HG03103 (cell line): Measurements from ENCODE around the gene EDDM3A.
"Not testable (repeated sequence)": the region's sequence is repeated elsewhere in the genome, so short reads cannot be mapped to it uniquely, and the experiment has no call there.

Experiments
- ATAC-seq: cut with Tn5 transposase; IDR thresholded peaks from one replicate; pipeline ENCODE4 v1.9.1; 2021; ENCODE audit warnings: low read depth; ENCODE audit not compliant: unreplicated experiment

EDDM3A gene

DNA sequence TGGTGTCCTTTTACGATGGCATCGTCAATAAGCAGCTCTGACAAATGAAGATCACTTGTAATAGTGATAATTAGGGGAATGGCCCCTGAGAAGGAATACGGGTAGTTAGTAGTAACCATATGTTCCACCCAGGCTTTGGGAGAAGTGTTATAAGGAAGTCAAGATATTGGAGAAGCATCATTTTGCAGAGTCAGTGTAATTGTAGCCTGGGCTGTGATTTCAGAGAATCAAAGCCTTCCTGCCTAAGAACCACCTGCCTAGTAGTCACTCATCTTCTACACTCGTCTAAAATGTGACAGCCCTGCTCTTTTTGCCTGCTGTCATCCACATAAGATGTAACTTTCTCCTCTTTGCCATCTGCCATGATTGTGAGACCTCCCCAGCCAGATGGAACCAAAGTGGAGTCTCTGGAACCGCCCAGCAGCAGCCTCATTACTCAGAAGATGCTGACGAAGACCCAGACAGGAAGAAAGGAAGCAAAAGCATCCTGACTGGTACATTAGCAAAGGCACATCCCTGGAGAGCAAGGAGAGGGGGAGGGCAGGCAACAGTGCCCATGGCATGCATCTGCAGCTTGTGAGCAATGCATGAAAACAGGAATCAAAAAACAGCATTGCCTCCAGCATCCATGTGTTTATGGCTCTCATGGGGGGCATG is 12.6 kb upstream of the EDDM3A start:
- no peak for ATAC-seq

DNA sequence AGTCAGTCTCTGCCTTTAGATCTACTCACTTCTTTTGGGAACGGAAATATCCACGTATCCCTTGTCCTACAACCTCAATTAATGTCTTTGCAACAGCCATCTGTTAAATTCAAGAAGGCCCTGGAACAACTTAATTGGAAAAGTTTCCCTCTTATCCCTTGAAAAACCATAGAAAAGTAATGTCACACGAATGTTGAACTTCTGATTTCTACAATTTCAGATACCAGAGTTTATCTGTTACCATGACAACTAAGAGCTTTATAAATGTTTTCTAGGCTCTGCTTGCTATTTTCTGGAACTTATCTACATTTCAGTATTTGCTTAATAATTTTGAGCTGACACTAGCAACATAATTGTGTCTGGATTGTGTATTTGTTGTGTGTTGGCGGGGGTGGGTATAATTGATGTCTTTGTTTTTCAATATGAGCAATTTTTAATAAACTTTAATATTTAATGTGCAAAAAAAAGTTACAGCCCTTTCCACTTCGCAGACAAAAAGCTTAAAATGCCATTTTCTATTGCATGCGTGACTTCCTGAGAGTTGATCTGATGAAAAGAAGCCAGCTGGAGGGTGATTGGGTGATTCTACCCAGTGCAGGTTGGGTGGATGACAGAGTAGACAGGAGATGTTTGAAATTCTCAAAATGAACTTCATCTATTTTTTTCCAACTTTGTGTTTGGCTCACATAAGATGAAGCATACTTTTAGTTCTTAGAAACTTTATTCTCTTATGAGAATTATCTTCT is 11.8 kb upstream of the EDDM3A start:
- no peak for ATAC-seq

DNA sequence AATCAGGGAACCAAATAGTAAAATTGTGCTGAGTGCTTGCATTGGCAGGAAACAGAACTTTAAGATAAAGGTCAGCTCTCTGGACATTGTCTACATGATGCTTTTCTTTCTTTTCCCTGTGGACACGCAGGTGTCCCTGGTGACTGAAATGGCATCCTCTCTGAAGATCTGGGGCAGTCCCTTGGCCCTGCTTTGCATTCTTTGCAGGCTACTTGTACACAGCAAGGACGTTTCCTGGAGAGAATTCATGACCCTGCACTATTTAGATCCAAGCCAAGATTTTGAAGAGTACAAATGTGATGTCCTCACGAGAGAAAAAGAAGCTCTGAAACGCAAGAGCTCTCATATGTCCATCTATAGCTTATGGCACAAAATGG is 11.3 kb upstream of the EDDM3A start:
- no peak for ATAC-seq

DNA sequence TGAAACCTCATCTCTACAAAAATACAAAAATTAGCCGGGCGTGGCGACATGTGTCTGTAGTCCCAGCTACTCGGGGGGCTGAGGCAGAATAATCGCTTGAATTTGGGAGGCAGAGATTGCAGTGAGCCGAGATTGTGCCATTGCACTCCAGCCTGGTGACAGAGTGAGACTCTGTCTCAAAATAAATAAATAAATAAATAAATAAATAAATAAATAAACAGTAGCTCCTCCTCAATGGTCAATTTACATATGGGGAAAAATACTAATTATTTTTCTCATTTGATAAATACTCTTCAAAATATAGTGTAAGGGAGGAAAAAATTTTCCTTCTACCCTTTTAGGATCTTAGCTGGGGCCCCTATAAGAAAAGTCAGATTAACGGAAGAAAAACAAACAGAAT is 7.4 kb upstream of the EDDM3A start:
- not testable (repeated sequence) for ATAC-seq

DNA sequence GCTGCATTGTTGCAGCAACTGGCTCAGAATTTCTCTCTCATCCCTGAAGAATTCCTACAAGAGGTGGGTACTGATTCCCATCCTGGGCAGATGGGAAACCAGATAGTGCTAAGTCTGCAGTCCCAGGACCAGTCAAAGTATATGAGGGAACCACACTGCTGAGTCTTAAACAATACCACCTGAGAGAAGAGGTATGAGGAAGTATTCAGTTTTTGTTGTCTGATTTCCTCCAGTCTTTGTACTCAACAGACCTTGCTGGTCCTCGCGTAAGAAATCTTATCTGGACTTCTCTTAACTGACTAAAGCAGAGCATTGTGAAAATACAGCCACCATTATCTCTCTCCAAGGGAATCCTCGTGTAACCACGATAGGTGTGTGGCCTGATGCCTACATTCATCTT is 3.6 kb upstream of the EDDM3A start:
- no peak for ATAC-seq

DNA sequence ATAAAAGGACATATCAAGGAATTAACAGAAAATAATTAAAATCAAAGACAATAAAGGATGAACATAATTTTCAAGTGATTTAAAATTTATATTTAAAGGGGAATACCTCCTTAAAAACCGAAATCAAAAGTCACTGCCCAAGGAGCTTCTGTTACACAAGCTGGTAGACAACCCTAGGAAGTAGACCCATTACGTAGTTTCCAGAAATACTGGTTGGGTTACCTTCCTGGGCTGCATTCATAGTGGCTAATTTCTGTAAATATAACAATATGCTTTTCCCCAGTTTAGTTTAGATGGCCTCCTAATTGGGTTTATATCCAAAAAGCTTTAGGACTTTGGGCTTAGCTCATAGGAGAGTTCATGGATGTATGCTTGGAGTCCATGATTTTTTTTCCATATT is 2.1 kb upstream of the EDDM3A start:
- no peak for ATAC-seq

DNA sequence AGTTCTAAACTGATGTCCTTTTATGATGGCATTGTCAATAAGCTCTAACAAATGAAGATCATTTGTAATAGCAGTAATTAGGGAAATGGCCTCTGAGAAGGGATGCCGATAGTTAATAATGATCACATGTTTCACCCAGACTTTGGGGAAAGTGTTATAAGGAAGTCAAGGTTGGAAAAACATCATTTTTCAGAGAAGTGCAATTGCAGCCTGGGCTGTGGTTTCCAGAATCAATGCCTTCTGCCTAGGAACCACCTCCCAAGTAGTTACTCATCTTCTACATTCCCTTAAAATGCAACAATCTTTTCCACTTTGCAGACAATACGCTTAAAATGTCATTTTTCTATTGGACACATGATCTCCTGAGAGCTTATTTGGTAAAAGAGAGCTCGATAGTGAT is 879 bp downstream of the EDDM3A start:
- no peak for ATAC-seq

DNA sequence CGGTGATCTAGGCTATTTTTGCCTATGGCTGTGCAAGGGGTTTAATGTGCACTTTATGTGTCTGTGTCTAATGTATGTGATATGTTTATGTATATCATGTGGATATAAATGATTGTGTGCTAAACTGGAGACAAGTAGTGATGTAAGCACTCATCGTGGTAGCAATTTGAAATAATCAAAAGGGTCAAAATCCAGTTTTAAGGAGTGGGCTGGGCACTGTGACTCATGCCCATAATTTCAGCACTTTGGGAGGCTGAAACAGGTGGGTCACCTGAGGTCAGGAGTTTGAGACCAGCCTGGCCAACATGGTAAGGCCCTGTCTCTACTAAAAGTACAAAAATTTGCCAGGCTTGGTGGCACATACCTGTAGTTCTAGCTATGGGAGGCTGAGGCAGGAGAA is 2.8 kb downstream of the EDDM3A start:
- ATAC-seq, result no peak

DNA sequence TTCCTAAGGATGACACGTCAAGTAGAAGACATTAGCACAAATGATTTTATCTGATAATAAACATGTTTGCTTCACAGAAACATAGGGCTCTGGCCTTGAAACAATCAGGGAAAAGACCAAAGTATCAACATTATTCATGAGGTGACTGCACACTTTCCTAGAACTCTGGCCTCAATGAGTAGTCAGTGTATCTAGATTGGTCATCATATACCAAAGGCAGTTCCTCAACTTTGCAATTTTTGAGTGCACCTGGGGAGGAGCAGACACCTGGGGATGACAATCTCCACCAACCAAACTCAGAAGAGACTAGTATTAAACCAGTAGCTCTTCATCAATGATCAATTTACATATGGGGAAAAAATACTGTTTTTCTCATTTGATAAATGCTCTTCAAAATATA is 4.5 kb downstream of the EDDM3A start:
- ATAC-seq, result no peak

DNA sequence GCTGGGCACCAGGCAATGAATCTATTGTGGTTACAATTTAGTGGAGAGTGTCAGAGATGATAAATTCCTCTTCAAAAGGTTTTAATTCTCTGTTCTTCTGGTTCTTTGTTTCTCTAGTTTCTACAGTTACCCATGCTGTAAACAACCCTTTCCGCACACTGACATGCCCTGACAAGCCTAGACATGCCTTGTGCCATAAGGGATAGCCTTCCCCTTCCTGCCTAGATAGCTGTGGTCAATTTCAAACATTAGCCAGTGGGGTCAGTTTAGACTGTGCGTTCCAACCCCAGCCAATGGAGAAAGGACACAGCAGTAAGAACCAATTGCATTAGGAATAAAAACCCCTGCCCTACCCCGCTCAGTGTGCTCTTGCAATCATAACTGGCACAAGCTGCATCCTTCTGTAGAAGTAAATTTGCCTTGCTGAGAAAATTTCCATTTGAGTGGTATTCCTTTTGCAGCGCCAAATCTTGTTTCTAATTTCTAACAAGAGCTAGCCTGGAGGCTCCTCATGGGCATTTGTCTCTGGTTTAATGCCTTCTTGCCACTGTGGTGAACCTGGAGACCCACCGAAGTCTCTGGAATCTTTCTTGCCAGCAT is 6.4 kb downstream of the EDDM3A start:
- no peak for ATAC-seq

DNA sequence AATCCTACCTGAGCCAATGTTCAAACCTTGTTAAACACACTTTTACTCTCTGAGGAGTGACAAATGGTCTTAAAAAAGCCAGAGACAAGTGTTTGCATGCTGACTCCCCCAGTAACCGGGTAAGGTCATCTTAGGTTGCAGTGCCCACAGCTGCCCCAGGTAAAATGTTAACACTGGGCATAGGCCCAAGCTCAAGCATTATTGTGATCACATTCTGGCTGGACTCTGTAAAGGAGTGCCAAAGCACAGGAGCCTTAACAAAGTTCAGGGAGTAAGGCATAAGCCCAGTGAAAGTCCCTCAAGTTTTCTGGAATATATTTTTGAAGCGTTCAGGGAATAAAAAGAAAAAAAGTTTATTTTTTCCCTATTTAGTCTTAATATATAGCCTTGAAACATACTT is 8.6 kb downstream of the EDDM3A start:
- no peak for ATAC-seq

DNA sequence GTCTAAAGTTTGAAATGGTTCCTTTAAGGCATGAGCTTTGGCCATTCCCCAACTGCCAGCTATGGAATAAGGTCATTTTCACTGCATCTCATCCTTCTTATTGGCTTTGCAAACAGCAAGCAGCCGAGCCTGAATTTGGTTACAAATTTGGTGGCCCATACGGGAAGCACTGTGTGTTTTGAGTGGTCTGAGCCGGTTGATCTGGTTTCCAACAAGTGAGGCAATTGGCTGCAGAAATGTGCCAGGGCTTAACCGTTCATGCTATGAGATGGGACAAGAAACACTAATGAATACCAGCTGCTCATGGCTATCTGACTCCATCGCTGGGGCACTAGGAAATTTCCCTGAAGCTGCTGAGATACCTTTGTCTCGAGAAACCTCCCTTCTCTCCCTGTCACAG is 9.3 kb downstream of the EDDM3A start:
- ATAC-seq, result no peak

DNA sequence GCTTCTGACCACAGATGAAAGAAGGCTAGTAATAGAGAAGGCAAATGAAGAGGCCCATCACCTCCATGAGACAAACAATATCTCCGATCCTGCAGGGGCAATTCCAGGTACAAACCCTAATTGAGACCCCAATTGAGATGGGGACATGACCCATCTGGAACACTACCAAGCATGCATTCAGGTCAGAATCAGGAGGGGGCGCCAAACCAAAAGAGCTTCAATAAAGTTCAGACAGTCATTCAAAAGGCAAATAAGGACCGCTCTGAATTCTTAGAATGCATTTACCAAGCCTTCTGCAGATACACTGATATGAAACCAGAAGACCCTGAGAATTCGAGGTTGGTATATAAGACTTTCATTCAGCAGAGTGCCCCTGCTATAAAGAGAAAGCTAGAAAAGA is 12.3 kb downstream of the EDDM3A start:
- no peak for ATAC-seq

DNA sequence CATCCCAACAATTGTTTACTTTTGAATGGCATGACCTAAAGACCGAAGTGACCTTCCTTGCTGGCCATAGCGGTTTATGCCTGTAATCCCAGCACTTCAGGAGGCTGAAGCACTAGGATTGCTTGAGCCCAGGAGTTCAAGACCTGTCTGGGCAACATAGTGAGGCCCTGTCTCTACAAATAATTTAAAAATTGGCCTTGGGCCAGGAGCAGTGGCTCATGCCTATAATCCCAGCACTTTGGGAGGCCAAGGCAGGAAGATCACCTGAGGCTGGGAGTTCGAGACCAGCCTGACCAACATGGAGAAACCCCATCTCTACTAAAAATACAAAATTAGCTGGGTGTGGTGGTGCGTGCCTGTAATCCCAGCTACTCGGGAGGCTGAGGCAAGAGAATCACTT is 13.8 kb downstream of the EDDM3A start:
- not testable (repeated sequence) for ATAC-seq

DNA sequence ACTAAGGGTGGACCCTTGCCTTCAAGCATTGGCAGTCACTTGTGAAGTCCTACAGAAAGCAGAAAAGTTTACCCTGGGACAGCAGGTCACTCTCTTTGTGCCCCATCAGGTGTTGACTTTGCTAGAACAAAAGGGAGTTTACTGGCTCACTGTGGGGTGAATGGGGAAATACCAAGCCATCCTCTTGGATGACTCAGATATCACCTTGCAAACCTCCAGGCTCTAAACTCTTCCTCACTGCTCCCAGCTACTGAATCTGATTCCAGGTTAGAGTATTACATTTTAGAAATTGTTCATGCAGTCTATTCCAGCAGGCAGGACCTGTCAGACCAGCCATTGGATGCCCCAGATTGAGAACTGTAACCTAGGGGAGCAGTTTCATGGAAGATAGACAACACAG is 15.3 kb downstream of the EDDM3A start:
- no peak for ATAC-seq

DNA sequence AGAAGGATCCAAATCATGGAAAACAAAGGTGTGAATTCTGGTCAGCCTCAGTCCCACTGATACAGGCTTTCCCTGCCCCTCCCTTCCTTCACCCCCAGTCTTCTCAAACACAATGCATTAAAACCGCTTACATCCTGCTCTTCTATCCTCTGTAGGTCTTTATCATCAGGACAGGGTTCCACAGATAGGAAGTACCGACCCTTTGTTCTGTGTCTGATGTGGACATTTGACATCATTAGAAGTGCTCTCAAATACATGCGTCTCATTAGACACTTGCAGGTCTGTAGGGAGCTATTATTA is 22.9 kb downstream of the EDDM3A start:
- ATAC-seq, result no peak

DNA sequence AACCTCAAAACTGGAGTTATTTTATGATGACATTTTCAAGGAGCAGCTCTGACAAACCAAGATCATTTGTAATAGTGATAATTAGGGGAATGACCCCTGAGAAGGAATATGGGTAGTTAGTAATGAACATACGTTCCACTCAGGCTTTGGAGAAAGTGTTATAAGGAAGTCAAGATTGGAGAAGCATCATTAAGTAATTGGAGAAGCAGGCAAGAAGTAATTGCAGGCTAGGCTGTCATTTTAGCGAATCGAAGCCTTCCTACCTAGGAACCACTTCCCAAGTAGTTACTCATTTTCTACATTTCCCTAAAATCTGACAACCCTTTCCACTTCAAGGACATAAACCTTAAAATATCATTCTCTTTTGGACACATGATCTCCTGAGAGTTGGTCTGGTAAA is 23.7 kb downstream of the EDDM3A start:
- no peak for ATAC-seq

DNA sequence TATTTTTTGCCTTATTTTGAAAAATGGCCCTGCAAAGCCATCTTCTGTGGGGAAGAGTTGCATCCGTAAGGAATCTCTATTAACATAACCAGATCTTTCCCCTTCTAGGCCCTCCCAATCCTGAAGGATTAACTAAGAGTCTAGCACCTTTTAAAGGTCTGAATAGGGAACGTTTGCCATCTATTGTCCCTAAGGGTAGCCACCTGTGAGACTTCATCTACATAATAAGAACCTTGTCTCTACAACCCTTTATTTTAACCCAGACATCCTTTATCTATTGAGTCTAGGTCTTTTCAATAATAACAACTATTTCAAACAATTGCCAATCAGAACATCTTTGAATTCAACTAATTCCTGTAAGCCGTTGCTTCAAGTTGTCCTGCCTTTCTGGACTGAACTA is 27.0 kb downstream of the EDDM3A start:
- no peak for ATAC-seq

DNA sequence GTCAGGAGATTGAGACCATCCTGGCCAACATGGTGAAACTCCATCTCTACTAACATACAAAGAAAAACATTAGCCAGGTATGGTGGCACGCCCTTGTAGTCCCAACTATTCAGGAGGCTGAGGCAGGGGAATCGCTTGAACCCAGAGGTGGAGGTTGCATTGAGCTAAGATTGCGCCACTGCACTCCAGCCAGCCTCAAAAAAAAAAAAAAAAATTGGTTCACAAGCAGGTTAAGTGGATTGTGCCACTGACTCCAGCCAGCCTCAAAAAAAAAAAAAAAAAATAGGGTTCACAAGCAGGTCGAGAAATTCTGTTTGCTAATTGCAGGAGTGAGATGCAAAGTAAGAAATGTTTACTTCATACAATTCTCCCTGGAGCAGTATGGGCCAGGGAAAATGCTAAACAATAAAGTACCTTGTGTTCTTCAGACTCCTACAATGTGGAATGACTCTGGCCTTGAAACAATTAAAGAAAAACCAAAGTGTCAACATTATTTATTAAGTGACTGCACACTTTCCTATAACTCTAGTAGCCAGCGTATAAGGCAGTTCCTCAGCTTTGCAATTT is 28.7 kb downstream of the EDDM3A start:
- ATAC-seq, result no peak

DNA sequence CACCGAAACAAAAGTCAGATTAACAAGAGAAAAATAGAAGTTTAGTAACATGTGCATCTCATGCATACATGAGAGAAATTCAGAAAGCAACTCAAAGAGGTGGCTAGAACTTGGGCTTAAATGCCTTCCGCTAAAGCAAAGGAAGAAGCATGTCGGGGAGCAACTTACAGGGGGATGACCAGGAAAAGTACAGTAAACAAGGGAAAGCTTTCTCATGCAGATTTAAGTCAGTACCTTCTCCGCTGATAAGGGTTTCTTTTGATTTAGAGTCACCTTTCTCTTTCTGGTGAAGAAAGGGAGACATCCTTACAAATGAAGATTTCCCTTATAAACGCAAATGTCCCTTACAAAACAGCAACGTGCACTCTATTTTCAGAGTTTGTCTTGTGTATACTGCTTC is 29.4 kb downstream of the EDDM3A start:
- no peak for ATAC-seq

DNA sequence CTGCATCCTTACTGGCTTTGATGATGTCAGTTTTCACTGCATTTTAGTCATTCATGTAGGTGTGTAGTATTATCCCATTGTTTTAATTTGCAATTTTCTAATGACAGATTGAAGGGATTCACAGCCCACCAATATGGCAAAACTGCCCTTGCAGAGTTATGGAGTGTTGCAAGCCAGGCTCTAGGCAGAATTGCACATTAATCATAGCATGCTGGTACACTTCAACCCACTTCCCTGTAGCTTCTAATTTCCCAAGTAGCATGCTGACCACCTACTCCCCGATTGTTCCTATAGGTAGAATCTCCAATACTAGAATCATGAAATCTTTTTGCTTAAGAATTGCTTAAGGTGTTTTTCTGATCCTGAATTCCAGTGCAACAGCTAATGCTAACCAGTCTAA is 30.2 kb downstream of the EDDM3A start:
- no peak for ATAC-seq

DNA sequence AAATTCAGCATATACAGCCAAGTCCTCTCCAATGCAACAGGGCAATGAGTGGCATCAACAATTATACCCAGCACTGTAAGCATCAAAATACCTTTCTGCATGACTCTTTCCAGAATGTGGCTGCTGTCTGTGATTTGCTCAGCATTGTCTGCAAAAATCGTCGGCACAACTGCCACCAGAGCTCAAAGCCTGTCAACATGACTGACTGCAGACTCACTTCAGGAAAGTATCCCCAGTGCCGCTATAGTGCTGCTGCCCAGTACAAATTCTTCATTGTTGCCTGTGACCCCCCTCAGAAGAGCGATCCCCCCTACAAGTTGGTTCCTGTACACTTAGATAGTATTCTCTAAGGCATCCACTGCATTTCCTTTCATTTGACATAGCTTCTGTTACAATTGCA is 36.1 kb downstream of the EDDM3A start:
- ATAC-seq, result no peak
